Neural cell (in vitro differentiated cells): ENCODE measurements around the gene TNFRSF19. TPM values are rescaled to one million over a fixed set of nuclear protein-coding genes. Genes with fewer than 3 reads are reported as not detected.

Experiments
- H2AFZ ChIP-seq: fragments of 200-600, 300-800 bp; sonication (generic), shearing (Covaris generic); 2 replicates; pipeline ENCODE4 v1.6.0; 2014; ENCODE audit warnings: low read depth, mild to moderate bottlenecking, antibody characterized with exemption, low read length, moderate library complexity
- H3F3A ChIP-seq: fragments of 200-600 bp; shearing (Covaris generic); 2 replicates; pipeline ENCODE4 v1.6.1; 2016; ENCODE audit warnings: mild to moderate bottlenecking, moderate library complexity, mixed read lengths, antibody characterized with exemption, low read length; ENCODE audit not compliant: insufficient read depth, poor library complexity, severe bottlenecking
- H3K27ac ChIP-seq: fragments of 200-600, 300-800 bp; sonication (generic), shearing (Covaris generic); 2 replicates; pipeline ENCODE4 v1.5.1; 2014; ENCODE audit warnings: mild to moderate bottlenecking, low read length, moderate library complexity
- H3K27me3 ChIP-seq: fragments of 300-800, 200-600 bp; sonication (generic), shearing (Covaris generic); 2 replicates; pipeline ENCODE4 v1.6.0; 2014; ENCODE audit warnings: mild to moderate bottlenecking, low read depth, low read length, moderate library complexity; ENCODE audit not compliant: insufficient read depth
- H3K36me3 ChIP-seq: fragments of 300-800, 200-600 bp; sonication (generic), shearing (Covaris generic); 2 replicates; pipeline ENCODE4 v1.5.1; 2014; ENCODE audit warnings: mild to moderate bottlenecking, antibody characterized with exemption, low read length, moderate library complexity; ENCODE audit not compliant: insufficient read depth
- H3K4me2 ChIP-seq: fragments of 300-800, 200-600 bp; sonication (generic), shearing (Covaris generic); 2 replicates; pipeline ENCODE4 v1.6.0; 2014; ENCODE audit warnings: mild to moderate bottlenecking, low read length
- H3K4me3 ChIP-seq: fragments of 300-800, 200-600 bp; sonication (generic), shearing (Covaris generic); 2 replicates; pipeline ENCODE4 v1.5.1; 2014; ENCODE audit warnings: mild to moderate bottlenecking, low read length, moderate library complexity
- H3K79me2 ChIP-seq: fragments of 200-600 bp; shearing (Covaris generic); replicated peaks from 2 replicates; pipeline ENCODE4 v1.6.0; 2014; ENCODE audit warnings: mild to moderate bottlenecking, low read length, moderate library complexity; ENCODE audit not compliant: insufficient read depth
- H3K9ac ChIP-seq: fragments of 300-800, 200-600 bp; sonication (generic), shearing (Covaris generic); 2 replicates; pipeline ENCODE4 v1.6.1; 2016; ENCODE audit warnings: mild to moderate bottlenecking, low read length, mixed read lengths
- H3K9me2 ChIP-seq: fragments of 200-600 bp; shearing (Covaris generic); 2 replicates; pipeline ENCODE4 v1.6.1; 2016; ENCODE audit warnings: mild to moderate bottlenecking, low read length, mixed read lengths; ENCODE audit not compliant: insufficient read depth
- H3K9me3 ChIP-seq: fragments of 200-600, 300-800 bp; sonication (generic), shearing (Covaris generic); 2 replicates; pipeline ENCODE4 v1.6.1; 2016; ENCODE audit warnings: mild to moderate bottlenecking, mixed run types, low read length, moderate library complexity, mixed read lengths
- H4K20me1 ChIP-seq: fragments of 200-600 bp; shearing (Covaris generic); 2 replicates; pipeline ENCODE4 v1.6.1; 2016; ENCODE audit warnings: mild to moderate bottlenecking, mixed run types; ENCODE audit not compliant: insufficient read depth
- EP300 ChIP-seq: fragments of 450-650 bp; conservative IDR thresholded peaks from 2 replicates; pipeline ENCODE4 v1.6.1; 2014; ENCODE audit warnings: antibody characterized with exemption, mild to moderate bottlenecking, moderate library complexity; ENCODE audit not compliant: poor library complexity, severe bottlenecking
- EZH2 ChIP-seq: fragments of 200-600, 300-800 bp; shearing (Covaris generic), sonication (generic); IDR thresholded peaks from 2 replicates; pipeline ENCODE4 v1.6.1; 2014; ENCODE audit warnings: antibody characterized with exemption, low read length, borderline replicate concordance, mild to moderate bottlenecking; ENCODE audit not compliant: insufficient read depth, poor library complexity, severe bottlenecking
- MXI1 ChIP-seq: fragments of 450-650 bp; conservative IDR thresholded peaks from 2 replicates; pipeline ENCODE4 v1.6.1; 2014; ENCODE audit warnings: antibody characterized with exemption, mild to moderate bottlenecking; ENCODE audit not compliant: poor library complexity, severe bottlenecking
- POLR2AphosphoS5 ChIP-seq: IDR thresholded peaks from 2 replicates; pipeline ENCODE4 v1.6.1; 2012
- RAD21 ChIP-seq: fragments of 450-650 bp; conservative IDR thresholded peaks from 2 replicates; pipeline ENCODE4 v1.6.1; 2014; ENCODE audit warnings: antibody characterized with exemption, mild to moderate bottlenecking, moderate library complexity
- SMC3 ChIP-seq: fragments of 450-650 bp; conservative IDR thresholded peaks from 2 replicates; pipeline ENCODE4 v1.6.1; 2014; ENCODE audit warnings: antibody characterized with exemption, mild to moderate bottlenecking, moderate library complexity; ENCODE audit not compliant: poor library complexity
- TAF1 ChIP-seq: IDR thresholded peaks from 2 replicates; pipeline ENCODE4 v1.6.1; 2012; ENCODE audit warnings: low read depth
- polyA plus RNA-seq: library from polyadenylated mRNA; depleted of rRNA; stranded (reverse); fragments of >200 nt; gene quantifications from 2 replicates; pipeline ENCODE4 v1.2.3, GENCODE V29; 2014
- TF ChIP-seq, protein P1 (sequence below): IDR thresholded peaks from 2 replicates; pipeline ENCODE4 v1.6.1; 2012; ENCODE audit warnings: borderline replicate concordance
- TF ChIP-seq, protein P2 (sequence below): fragments of 450-650 bp; IDR thresholded peaks from 2 replicates; pipeline ENCODE4 v1.5.1; 2014; ENCODE audit warnings: antibody characterized with exemption, mild to moderate bottlenecking, moderate library complexity; ENCODE audit not compliant: poor library complexity, severe bottlenecking

The TNFRSF19 gene
- polyA plus RNA-seq, 1 donor from 2014 or later: 3.3 TPM

DNA sequence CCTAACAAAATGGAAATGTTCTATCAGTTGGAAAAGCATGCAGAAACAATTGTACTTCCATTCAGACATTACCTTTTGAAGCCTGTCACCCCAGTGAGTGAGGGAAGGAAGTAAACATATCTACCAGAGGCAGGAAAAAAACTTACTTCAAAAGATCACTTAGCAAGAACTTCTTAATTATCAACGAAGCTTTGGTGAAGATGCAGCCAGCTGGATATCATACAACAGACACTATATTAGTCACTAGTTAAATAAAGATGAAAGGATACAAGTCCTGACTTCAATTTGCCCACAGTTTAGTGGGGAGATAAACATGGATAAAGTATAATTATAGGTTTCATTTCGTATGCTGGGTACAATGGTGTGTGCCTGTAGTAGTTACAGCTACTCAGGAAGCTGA is 148.8 kb downstream of the TNFRSF19 start:
- no peaks in the 10 kb centered on the region for H4K20me1 ChIP-seq
- H3K9me3 ChIP-seq: no peaks in the 10 kb centered on the region
- H3K4me3 ChIP-seq: no peak overlapping the region
- H3K79me2 ChIP-seq: no peaks in the 10 kb centered on the region
- no peak overlapping the region for H3K4me2 ChIP-seq
- H3K27me3 ChIP-seq: no peaks in the 10 kb centered on the region
- no peaks in the 10 kb centered on the region for H3K36me3 ChIP-seq
- no peak overlapping the region for H3K9ac ChIP-seq
- no peak overlapping the region for H3K27ac ChIP-seq
- no peaks in the 10 kb centered on the region for H3F3A ChIP-seq
- no peak for TF ChIP-seq EP300
- TF ChIP-seq, protein P1, sequence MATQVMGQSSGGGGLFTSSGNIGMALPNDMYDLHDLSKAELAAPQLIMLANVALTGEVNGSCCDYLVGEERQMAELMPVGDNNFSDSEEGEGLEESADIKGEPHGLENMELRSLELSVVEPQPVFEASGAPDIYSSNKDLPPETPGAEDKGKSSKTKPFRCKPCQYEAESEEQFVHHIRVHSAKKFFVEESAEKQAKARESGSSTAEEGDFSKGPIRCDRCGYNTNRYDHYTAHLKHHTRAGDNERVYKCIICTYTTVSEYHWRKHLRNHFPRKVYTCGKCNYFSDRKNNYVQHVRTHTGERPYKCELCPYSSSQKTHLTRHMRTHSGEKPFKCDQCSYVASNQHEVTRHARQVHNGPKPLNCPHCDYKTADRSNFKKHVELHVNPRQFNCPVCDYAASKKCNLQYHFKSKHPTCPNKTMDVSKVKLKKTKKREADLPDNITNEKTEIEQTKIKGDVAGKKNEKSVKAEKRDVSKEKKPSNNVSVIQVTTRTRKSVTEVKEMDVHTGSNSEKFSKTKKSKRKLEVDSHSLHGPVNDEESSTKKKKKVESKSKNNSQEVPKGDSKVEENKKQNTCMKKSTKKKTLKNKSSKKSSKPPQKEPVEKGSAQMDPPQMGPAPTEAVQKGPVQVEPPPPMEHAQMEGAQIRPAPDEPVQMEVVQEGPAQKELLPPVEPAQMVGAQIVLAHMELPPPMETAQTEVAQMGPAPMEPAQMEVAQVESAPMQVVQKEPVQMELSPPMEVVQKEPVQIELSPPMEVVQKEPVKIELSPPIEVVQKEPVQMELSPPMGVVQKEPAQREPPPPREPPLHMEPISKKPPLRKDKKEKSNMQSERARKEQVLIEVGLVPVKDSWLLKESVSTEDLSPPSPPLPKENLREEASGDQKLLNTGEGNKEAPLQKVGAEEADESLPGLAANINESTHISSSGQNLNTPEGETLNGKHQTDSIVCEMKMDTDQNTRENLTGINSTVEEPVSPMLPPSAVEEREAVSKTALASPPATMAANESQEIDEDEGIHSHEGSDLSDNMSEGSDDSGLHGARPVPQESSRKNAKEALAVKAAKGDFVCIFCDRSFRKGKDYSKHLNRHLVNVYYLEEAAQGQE: no peak
- TF ChIP-seq POLR2AphosphoS5: no peak
- no peak overlapping the region for H2AFZ ChIP-seq
- no peaks in the 10 kb centered on the region for H3K9me2 ChIP-seq

DNA sequence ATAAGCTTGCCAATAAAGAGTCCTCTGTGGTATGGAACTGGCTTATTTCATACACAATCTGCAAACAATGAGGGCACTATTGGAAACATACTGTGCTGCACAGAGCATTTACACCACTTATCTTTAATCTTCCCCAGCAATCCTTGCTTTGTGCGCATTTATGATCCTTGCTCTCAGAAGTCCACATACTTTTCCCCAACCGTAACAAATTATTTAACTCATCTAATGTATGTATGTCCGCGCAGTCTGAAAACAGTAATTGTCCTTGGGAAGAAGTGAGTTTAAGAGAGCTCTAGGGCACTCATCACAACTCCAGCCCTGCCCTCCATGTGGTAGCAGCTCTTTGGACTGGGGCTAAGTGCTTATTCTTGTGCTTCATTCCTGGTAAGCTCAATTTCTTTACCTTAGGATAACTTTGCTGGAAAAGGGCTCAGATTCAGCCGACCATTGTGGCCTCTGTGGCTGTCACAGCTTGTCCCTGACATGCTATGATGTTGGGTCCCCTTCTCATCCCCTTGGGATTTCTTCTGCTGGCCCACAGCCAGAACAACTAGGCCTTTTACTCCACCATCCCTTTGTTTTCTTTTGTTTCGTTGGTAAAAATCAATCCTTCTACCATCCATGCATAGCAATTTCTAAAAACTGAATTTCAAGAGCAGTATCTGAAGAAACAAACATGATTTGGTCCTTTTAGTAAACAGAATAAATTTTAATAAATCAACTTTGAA is 152.7 kb downstream of the TNFRSF19 start:
- TF ChIP-seq TAF1 (no peak), RAD21 (no peak), EZH2 (no peak), SMC3 (no peak), MXI1 (no peak)
- TF ChIP-seq, protein P2, sequence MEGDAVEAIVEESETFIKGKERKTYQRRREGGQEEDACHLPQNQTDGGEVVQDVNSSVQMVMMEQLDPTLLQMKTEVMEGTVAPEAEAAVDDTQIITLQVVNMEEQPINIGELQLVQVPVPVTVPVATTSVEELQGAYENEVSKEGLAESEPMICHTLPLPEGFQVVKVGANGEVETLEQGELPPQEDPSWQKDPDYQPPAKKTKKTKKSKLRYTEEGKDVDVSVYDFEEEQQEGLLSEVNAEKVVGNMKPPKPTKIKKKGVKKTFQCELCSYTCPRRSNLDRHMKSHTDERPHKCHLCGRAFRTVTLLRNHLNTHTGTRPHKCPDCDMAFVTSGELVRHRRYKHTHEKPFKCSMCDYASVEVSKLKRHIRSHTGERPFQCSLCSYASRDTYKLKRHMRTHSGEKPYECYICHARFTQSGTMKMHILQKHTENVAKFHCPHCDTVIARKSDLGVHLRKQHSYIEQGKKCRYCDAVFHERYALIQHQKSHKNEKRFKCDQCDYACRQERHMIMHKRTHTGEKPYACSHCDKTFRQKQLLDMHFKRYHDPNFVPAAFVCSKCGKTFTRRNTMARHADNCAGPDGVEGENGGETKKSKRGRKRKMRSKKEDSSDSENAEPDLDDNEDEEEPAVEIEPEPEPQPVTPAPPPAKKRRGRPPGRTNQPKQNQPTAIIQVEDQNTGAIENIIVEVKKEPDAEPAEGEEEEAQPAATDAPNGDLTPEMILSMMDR: no peak
- TF ChIP-seq, protein P1: no peak
- H3K9me3 ChIP-seq: no peaks in the 10 kb centered on the region
- H3K79me2 ChIP-seq: no peaks in the 10 kb centered on the region
- no peak overlapping the region for H3K27ac ChIP-seq
- no peak overlapping the region for H2AFZ ChIP-seq
- H3K36me3 ChIP-seq: no peaks in the 10 kb centered on the region
- H3K9me2 ChIP-seq: no peaks in the 10 kb centered on the region
- no peaks in the 10 kb centered on the region for H3K27me3 ChIP-seq
- no peaks in the 10 kb centered on the region for H4K20me1 ChIP-seq
- no peak overlapping the region for H3K9ac ChIP-seq
- no peaks in the 10 kb centered on the region for H3F3A ChIP-seq
- no peak overlapping the region for H3K4me3 ChIP-seq
- H3K4me2 ChIP-seq: no peak overlapping the region
